H1 (cell line): ENCODE data around the gene ST6GALNAC5. TPM values are rescaled to one million over a fixed set of nuclear protein-coding genes. Genes with fewer than 3 reads are reported as not detected.

Experiments
- CTCF ChIA-PET: fragments of 300-600 bp; sonication (Branson Sonifier 250); formaldehyde crosslinking; loops from one replicate; lab custom pipeline; 2021; ENCODE audit not compliant: partially characterized antibody; lab: Charles Lee
- POLR2A ChIA-PET: fragments of 300-600 bp; sonication (Branson Sonifier 250); formaldehyde crosslinking; loops from one replicate; lab custom pipeline; 2021; ENCODE audit warnings: inconsistent platforms; ENCODE audit not compliant: partially characterized antibody; lab: Charles Lee
- DNase-seq, 2 experiments: peaks; one replicate each; pipeline versions ENCODE4 v3.0.0 to v3.0.0-alpha.2; 2010 to 2022; ENCODE audit warnings: low spot score in 2 of 2, low read depth in 1 of 2, mixed read lengths in 1 of 2
- FAIRE-seq: peaks from 2 replicates; lab custom pipeline; 2011; peaks lifted over from hg19 to GRCh38; lab: Jason Lieb, UNC
- H2AFZ ChIP-seq: 2 replicates; pipeline ENCODE4 v1.8.1; 2012; ENCODE audit warnings: low read length, inconsistent platforms
- H2AK5ac ChIP-seq: 2 replicates; pipeline ENCODE4 v1.6.1; 2013; ENCODE audit warnings: low read depth, low read length
- H2BK120ac ChIP-seq: replicated peaks from 2 replicates; pipeline ENCODE3; 2013; ENCODE audit warnings: low read depth, low read length, inconsistent platforms
- H2BK12ac ChIP-seq: 2 replicates; pipeline ENCODE4 v1.6.1; 2013; ENCODE audit warnings: low read depth, low read length
- H2BK15ac ChIP-seq: 2 replicates; pipeline ENCODE4 v1.6.1; 2013; ENCODE audit warnings: low read length
- H2BK20ac ChIP-seq: 2 replicates; pipeline ENCODE4 v1.6.1; 2013; ENCODE audit warnings: low read length
- H2BK5ac ChIP-seq: 2 replicates; pipeline ENCODE4 v1.6.1; 2013; ENCODE audit warnings: low read depth, low read length
- H3K14ac ChIP-seq: 2 replicates; pipeline ENCODE4 v1.6.1; 2013; ENCODE audit warnings: inconsistent platforms; ENCODE audit not compliant: insufficient read length
- H3K18ac ChIP-seq: 2 replicates; pipeline ENCODE4 v1.6.1; 2013; ENCODE audit warnings: low read length; ENCODE audit errors: extremely low read depth
- H3K23ac ChIP-seq: 2 replicates; pipeline ENCODE4 v1.6.1; 2013; ENCODE audit warnings: inconsistent platforms; ENCODE audit not compliant: insufficient read length
- H3K23me2 ChIP-seq: 2 replicates; pipeline ENCODE4 v1.6.1; 2013; ENCODE audit warnings: low read depth, low read length
- H3K27ac ChIP-seq: 2 replicates; pipeline ENCODE4 v1.6.1; 2011; ENCODE audit warnings: low read depth, low read length, inconsistent platforms
- H3K27me3 ChIP-seq, 4 experiments: replicated peaks in 1 of 4; 1 replicate in 1 of 4; 2 replicates in 3 of 4; pipeline versions ENCODE4 v1.6.1 to v1.8.1; 2011 to 2013; ENCODE audit warnings: low read length in 3 of 4, mild to moderate bottlenecking in 3 of 4, inconsistent platforms in 2 of 4, mixed read lengths in 2 of 4, moderate library complexity in 1 of 4; ENCODE audit not compliant: control insufficient read depth in 3 of 4, insufficient read depth in 3 of 4; ENCODE audit errors: extremely low read depth in 1 of 4
- H3K36me3 ChIP-seq, 4 experiments: 2 replicates each; pipeline versions ENCODE4 v1.6.1 to v1.8.1; 2011 to 2013; ENCODE audit warnings: mild to moderate bottlenecking in 4 of 4, low read length in 3 of 4, moderate library complexity in 2 of 4, control low read depth in 1 of 4, inconsistent platforms in 1 of 4; ENCODE audit not compliant: insufficient read depth in 4 of 4, control insufficient read depth in 2 of 4
- H3K4ac ChIP-seq: replicated peaks from 2 replicates; pipeline ENCODE3; 2013; ENCODE audit warnings: low read length, low read depth, mixed read lengths, inconsistent platforms; ENCODE audit not compliant: insufficient read length
- H3K4me1 ChIP-seq, 4 experiments: replicated peaks in 1 of 4; 1 replicate in 1 of 4; 2 replicates in 3 of 4; pipeline versions ENCODE4 v1.6.1 to v1.8.1; 2011 to 2013; ENCODE audit warnings: low read length in 3 of 4, inconsistent platforms in 2 of 4, mixed read lengths in 1 of 4; ENCODE audit not compliant: insufficient read depth in 4 of 4, control insufficient read depth in 3 of 4
- H3K4me2 ChIP-seq, 2 experiments: 2 replicates each; pipeline versions ENCODE4 v1.6.1 to v1.8.1; 2011 to 2013; ENCODE audit warnings: low read depth in 2 of 2, low read length in 2 of 2, control low read depth in 1 of 2, inconsistent platforms in 1 of 2, mild to moderate bottlenecking in 1 of 2; ENCODE audit not compliant: insufficient read depth in 1 of 2
- H3K4me3 ChIP-seq, 4 experiments: fragments of 200-600, 300-600 bp in 1 of 4; sonication (generic), shearing (Covaris generic), sonication (Bioruptor Twin) in 1 of 4; 2 replicates each; pipeline versions ENCODE4 v1.5.1 to v1.8.1; 2011 to 2016; ENCODE audit warnings: low read length in 4 of 4, low read depth in 3 of 4, control low read depth in 2 of 4, inconsistent platforms in 2 of 4, mild to moderate bottlenecking in 2 of 4, mixed read lengths in 1 of 4, moderate library complexity in 1 of 4; ENCODE audit not compliant: insufficient read depth in 2 of 4; ENCODE audit errors: extremely low read depth in 1 of 4
- H3K56ac ChIP-seq: replicated peaks from 2 replicates; pipeline ENCODE3; 2013; ENCODE audit warnings: low read depth, mild to moderate bottlenecking, mixed read lengths, low read length, inconsistent platforms; ENCODE audit not compliant: insufficient read length
- H3K79me1 ChIP-seq: 2 replicates; pipeline ENCODE4 v1.6.1; 2013; ENCODE audit warnings: low read depth, low read length, control low read depth
- H3K79me2 ChIP-seq, 2 experiments: 2 replicates each; pipeline versions ENCODE4 v1.6.1 to v1.8.1; 2012 to 2013; ENCODE audit warnings: low read length in 2 of 2, mild to moderate bottlenecking in 2 of 2, inconsistent platforms in 1 of 2; ENCODE audit not compliant: insufficient read depth in 2 of 2, control insufficient read depth in 1 of 2
- H3K9ac ChIP-seq, 4 experiments: replicated peaks in 1 of 4; 1 replicate in 1 of 4; 2 replicates in 3 of 4; pipeline versions ENCODE4 v1.6.1 to v1.8.1; 2011 to 2013; ENCODE audit warnings: low read depth in 3 of 4, low read length in 3 of 4, control low read depth in 2 of 4, mild to moderate bottlenecking in 2 of 4, moderate library complexity in 2 of 4, inconsistent platforms in 1 of 4; ENCODE audit errors: extremely low read depth in 1 of 4
- H3K9me3 ChIP-seq, 2 experiments: 2 replicates each; pipeline versions ENCODE4 v1.6.1 to v1.8.1; 2012 to 2013; ENCODE audit warnings: mild to moderate bottlenecking in 2 of 2, moderate library complexity in 2 of 2, control low read depth in 1 of 2, inconsistent platforms in 1 of 2, low read depth in 1 of 2, low read length in 1 of 2, mixed read lengths in 1 of 2; ENCODE audit not compliant: insufficient read depth in 2 of 2
- H4K20me1 ChIP-seq, 2 experiments: replicated peaks in 1 of 2; 2 replicates each; pipeline versions ENCODE3 to v1.8.1; 2011 to 2013; ENCODE audit warnings: inconsistent platforms in 2 of 2, low read length in 2 of 2, mild to moderate bottlenecking in 1 of 2; ENCODE audit not compliant: insufficient read depth in 2 of 2, control insufficient read depth in 1 of 2
- H4K5ac ChIP-seq: 2 replicates; pipeline ENCODE4 v1.6.1; 2013; ENCODE audit warnings: low read length, low read depth, mixed read lengths, inconsistent platforms; ENCODE audit not compliant: insufficient read length
- H4K8ac ChIP-seq: 2 replicates; pipeline ENCODE4 v1.8.0; 2013; ENCODE audit warnings: mild to moderate bottlenecking, moderate library complexity, low read length, inconsistent platforms; ENCODE audit not compliant: insufficient read depth; ENCODE audit errors: extremely low read depth
- H4K91ac ChIP-seq: replicated peaks from 2 replicates; pipeline ENCODE3; 2013; ENCODE audit warnings: low read length, mixed read lengths, inconsistent platforms; ENCODE audit not compliant: insufficient read length
- KDM1A ChIP-seq: fragments of 200-600, 300-600 bp; sonication (generic); IDR thresholded peaks from 2 replicates; pipeline ENCODE4 v1.7.1; 2016; ENCODE audit warnings: mild to moderate bottlenecking, low read length, borderline replicate concordance
- RFX5 ChIP-seq: IDR thresholded peaks from 2 replicates; pipeline ENCODE4 v1.6.1; 2011; ENCODE audit warnings: low read depth, low read length, improper control_type of control experiment, borderline replicate concordance
- TAF7 ChIP-seq: optimal IDR thresholded peaks from 2 replicates; pipeline ENCODE3; 2011; ENCODE audit warnings: low read depth, mild to moderate bottlenecking, inconsistent platforms, low read length, moderate library complexity, borderline replicate concordance
- TCF12 ChIP-seq: IDR thresholded peaks from 2 replicates; pipeline ENCODE4 v1.6.1; 2011; ENCODE audit warnings: low read depth, mild to moderate bottlenecking, low read length
- WGBS, 2 experiments: shearing (Covaris generic) in 1 of 2; methylation state at CpG; one replicate each; pipeline versions ENCODE4 v1.1.6 to v1.1.7; 2013 to 2015; ENCODE audit warnings: low lambda C conversion rate in 2 of 2, mixed read lengths in 2 of 2, inconsistent platforms in 1 of 2, low coverage in 1 of 2, missing lambda C conversion rate in 1 of 2; ENCODE audit not compliant: insufficient replicate concordance in 2 of 2, insufficient coverage in 1 of 2, insufficient read length in 1 of 2; ENCODE audit errors: extremely low coverage in 1 of 2, missing lambda C conversion rate in 1 of 2; 5-methylcytosine and 5-hydroxymethylcytosine counted together
- polyA plus RNA-seq, 7 experiments: library from polyadenylated mRNA; depleted of rRNA in 3 of 7; stranded (reverse) in 5 of 7; unstranded in 2 of 7; fragments of >200 nt in 5 of 7; fragments of 200-250 nt in 2 of 7; gene quantifications; 1 replicate in 5 of 7; 2 replicates in 1 of 7; 4 replicates in 1 of 7; pipeline versions ENCODE4 v1.2.1 to v1.2.3, GENCODE V29; 2011 to 2013; ENCODE audit warnings: missing spikeins in 2 of 7, mixed read lengths in 2 of 7
- total RNA-seq: library from RNA; stranded (reverse); fragmentation: NEBNext Ultra II Directional; extraction: Animal tissue kit (Norgen Biotek cat#: 25700); gene quantifications from 2 replicates; pipeline ENCODE4 v1.2.1, GENCODE V29; 2021

The ST6GALNAC5 gene
- total and polyA plus RNA-seq, 2 of the 8 experiments (the other 6 are each of a cell fraction or from before 2014, with no cell fraction given), result 6.2 to 7.3 TPM

DNA sequence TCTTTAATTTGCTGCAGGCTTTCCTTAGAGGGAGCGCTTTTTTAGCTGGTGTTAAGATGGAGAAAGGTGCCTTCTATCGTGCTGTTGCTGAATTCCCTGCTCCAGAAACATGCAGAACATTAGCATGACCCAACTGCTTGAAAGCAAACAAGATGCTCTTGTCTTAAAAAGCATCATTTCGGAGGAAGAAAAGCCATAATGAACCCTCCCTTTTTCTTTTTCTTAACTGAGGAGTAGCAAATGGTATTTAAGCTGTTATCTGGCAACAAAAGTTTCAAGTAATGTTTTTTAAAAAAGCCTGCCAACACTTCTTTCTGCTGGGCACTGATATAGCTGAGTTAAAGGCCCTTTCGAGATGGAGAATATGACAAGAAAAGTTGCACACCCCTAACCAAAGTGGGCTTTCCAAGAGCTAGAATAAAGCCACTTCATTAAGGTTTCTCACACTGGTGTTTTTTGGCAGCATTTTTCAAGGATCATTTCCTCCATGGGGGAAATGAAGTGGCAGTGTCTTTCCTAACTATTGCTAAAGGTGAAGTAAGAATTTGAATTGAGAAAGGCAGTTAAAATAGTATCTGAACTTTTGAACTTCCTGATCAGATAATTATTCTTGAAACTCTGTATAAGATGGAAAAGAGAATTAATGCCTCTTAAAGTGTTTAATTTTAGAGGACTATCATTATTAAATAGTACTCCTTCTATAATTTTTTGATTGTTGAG lies 38.8 kb downstream of the ST6GALNAC5 start:
- no peak overlapping the region for H3K9ac ChIP-seq
- no peak overlapping the region for H3K14ac ChIP-seq
- H4K20me1 ChIP-seq, result no peaks in the 10 kb centered on the region
- WGBS, 2 experiments, result 89% methylated on average over 4 of the region's 4 CpGs; no CpG with 5 or more reads in 1 of the 2 experiments
- no peak overlapping the region for H4K8ac ChIP-seq
- no peak overlapping the region for H3K4me2 ChIP-seq
- no peak overlapping the region for H4K5ac ChIP-seq
- FAIRE-seq, result no peak
- H3K27me3 ChIP-seq, result no peaks in the 10 kb centered on the region
- no peak overlapping the region for H3K27ac ChIP-seq
- no peak overlapping the region for H2AK5ac ChIP-seq
- no peak overlapping the region for H2BK20ac ChIP-seq
- no peak overlapping the region for H2BK12ac ChIP-seq
- H4K91ac ChIP-seq, result no peak overlapping the region
- no peak overlapping the region for H2BK15ac ChIP-seq
- H3K79me1 ChIP-seq, result no peaks in the 10 kb centered on the region
- TF ChIP-seq RFX5, result no peak
- TF ChIP-seq KDM1A, result no peak
- no peak for TF ChIP-seq TAF7
- TF ChIP-seq TCF12, result no peak
- TF ChIP-seq, all 59 proteins: peak for 0
- Histone ChIP-seq H3K4ac (no peak overlapping the region), H3K79me2 (no peaks in the 10 kb centered on the region), H2AFZ (no peak overlapping the region), H3K4me3 (no peak overlapping the region), H3K23ac (no peak overlapping the region), H2BK5ac (no peak overlapping the region), H3K36me3 (no peaks in the 10 kb centered on the region), H3K56ac (no peak overlapping the region), H3K9me3 (no peaks in the 10 kb centered on the region), H3K4me1 (peaks cover 0 to 5% (median 0%) of the 10 kb centered on the region in 4 experiments; a peak in 2 of 7 replicates), H3K18ac (no peak overlapping the region), H2BK120ac (no peak overlapping the region), H3K23me2 (no peaks in the 10 kb centered on the region)
- DNase-seq, result no peak
- ChIA-PET POLR2A (no interaction called here), CTCF (interaction anchor here (1.0 kb wide), 1 partner anchor 141 kb away, joined by 3 read pairs; no protein-coding TSS in a partner anchor)
